HG03108 (cell line): ENCODE results near the gene ZDHHC14.
A peak's percentile ranks its signal among the peaks of the same experiment; 100 is the strongest.

ENCODE experiments used
- ATAC-seq: cut with Tn5 transposase; IDR thresholded peaks from one replicate; pipeline ENCODE4 v1.9.1; 2021; ENCODE audit warnings: moderate library complexity; ENCODE audit not compliant: unreplicated experiment

The ZDHHC14 gene

GRCh38 chr6:157513004-157513603 lies 132.1 kb downstream of the ZDHHC14 start:
- ATAC-seq, result no peak

GRCh38 chr6:157513619-157514485 lies 132.9 kb downstream of the ZDHHC14 start:
- ATAC-seq, result no peak

GRCh38 chr6:157514659-157515496 lies 133.9 kb downstream of the ZDHHC14 start:
- ATAC-seq, result no peak

GRCh38 chr6:157516319-157517026 lies 135.5 kb downstream of the ZDHHC14 start:
- ATAC-seq, result no peak

GRCh38 chr6:157517601-157518359 lies 136.8 kb downstream of the ZDHHC14 start:
- ATAC-seq, result no peak

- ATAC-seq, result no peak
Measured at GRCh38 chr6:157518397-157519250, 137.6 kb downstream of the ZDHHC14 start.

- ATAC-seq, result no peak
Measured at GRCh38 chr6:157519255-157520116, 138.5 kb downstream of the ZDHHC14 start.

GRCh38 chr6:157520117-157520406 lies 139.1 kb downstream of the ZDHHC14 start:
- ATAC-seq, result no peak

GRCh38 chr6:157520596-157521361 lies 139.8 kb downstream of the ZDHHC14 start:
- ATAC-seq, result no peak

- ATAC-seq, result no peak
Measured at GRCh38 chr6:157521362-157522335, 140.7 kb downstream of the ZDHHC14 start.

GRCh38 chr6:157522472-157522871 lies 141.5 kb downstream of the ZDHHC14 start:
- ATAC-seq, result no peak

GRCh38 chr6:157524735-157525134 lies 143.7 kb downstream of the ZDHHC14 start:
- no peak for ATAC-seq

GRCh38 chr6:157525292-157525889 lies 144.4 kb downstream of the ZDHHC14 start:
- no peak for ATAC-seq

GRCh38 chr6:157525918-157526425 lies 145.0 kb downstream of the ZDHHC14 start:
- no peak for ATAC-seq

- peak; percentile 82 for ATAC-seq
Measured at GRCh38 chr6:157527471-157527907, 146.5 kb downstream of the ZDHHC14 start.
